Endothelial cell of umbilical vein (primary cell): ENCODE data around the gene KCNIP3. TPM values are rescaled to one million over a fixed set of nuclear protein-coding genes. Genes with fewer than 3 reads are reported as not detected.

Experiments
- BruUV-seq: library from RNA; stranded (reverse); fragments of 400-500 nt; replicated peaks from 2 replicates; lab custom pipeline; 2021; lab: Mats Ljungman, UMichigan
- CTCF ChIA-PET: fragments of 300-600, 350-600 bp; sonication (Branson Sonifier 250); formaldehyde crosslinking; loops from one replicate; lab custom pipeline; 2021; ENCODE audit warnings: antibody characterized with exemption, inconsistent platforms; lab: Charles Lee
- POLR2A ChIA-PET: fragments of 300-600, 350-600 bp; sonication (Branson Sonifier 250); formaldehyde crosslinking; loops from one replicate; lab custom pipeline; 2021; ENCODE audit warnings: antibody characterized with exemption, inconsistent platforms; lab: Charles Lee
- DNase-seq: peaks from one replicate; pipeline ENCODE4 v3.0.0-alpha.2; 2011; ENCODE audit warnings: low read depth, low spot score
- FAIRE-seq: peaks from 2 replicates; lab custom pipeline; 2011; peaks lifted over from hg19 to GRCh38; lab: Jason Lieb, UNC
- H2AFZ ChIP-seq: 2 replicates; pipeline ENCODE4 v1.6.0; 2012; ENCODE audit warnings: low read depth, low read length, control low read depth, inconsistent platforms
- H3K27ac ChIP-seq: 2 replicates; pipeline ENCODE4 v1.5.1; 2011; ENCODE audit warnings: low read depth, mild to moderate bottlenecking, control low read depth, low read length, moderate library complexity; ENCODE audit not compliant: insufficient read depth
- H3K27me3 ChIP-seq, 2 experiments: 2 replicates each; pipeline versions ENCODE4 v1.6.0 to v1.6.1; 2011; ENCODE audit warnings: low read length in 2 of 2, mixed read lengths in 1 of 2; ENCODE audit not compliant: control insufficient read depth in 2 of 2, insufficient read depth in 2 of 2
- H3K36me3 ChIP-seq, 2 experiments: 2 replicates in 1 of 2; 3 replicates in 1 of 2; pipeline ENCODE4 v1.5.1; 2011; ENCODE audit warnings: low read length in 2 of 2, mild to moderate bottlenecking in 1 of 2, moderate library complexity in 1 of 2; ENCODE audit not compliant: control insufficient read depth in 2 of 2, insufficient read depth in 2 of 2; ENCODE audit errors: extremely low read depth in 1 of 2
- H3K4me1 ChIP-seq: 3 replicates; pipeline ENCODE4 v1.5.1; 2011; ENCODE audit warnings: mild to moderate bottlenecking, low read length; ENCODE audit not compliant: control insufficient read depth, insufficient read depth; ENCODE audit errors: extremely low read depth
- H3K4me2 ChIP-seq: 2 replicates; pipeline ENCODE4 v1.6.1; 2011; ENCODE audit warnings: low read length, control low read depth, mixed read lengths; ENCODE audit not compliant: insufficient read depth
- H3K4me3 ChIP-seq, 3 experiments: fragments of 200-600 bp in 1 of 3; sonication (generic), shearing (Covaris generic) in 1 of 3; replicated peaks in 1 of 3; 2 replicates each; pipeline ENCODE4 v1.5.1; 2011 to 2016; ENCODE audit warnings: control low read depth in 3 of 3, low read length in 3 of 3, mild to moderate bottlenecking in 2 of 3, inconsistent platforms in 1 of 3, low read depth in 1 of 3, moderate library complexity in 1 of 3; ENCODE audit not compliant: insufficient read depth in 1 of 3
- H3K79me2 ChIP-seq: 2 replicates; pipeline ENCODE4 v1.6.0; 2012; ENCODE audit warnings: low read length, inconsistent platforms; ENCODE audit not compliant: control insufficient read depth, insufficient read depth
- H3K9ac ChIP-seq: replicated peaks from 2 replicates; pipeline ENCODE3; 2011; ENCODE audit warnings: low read length, control low read depth; ENCODE audit not compliant: insufficient read depth; ENCODE audit errors: extremely low read depth
- H3K9me1 ChIP-seq: replicated peaks from 3 replicates; pipeline ENCODE4 v1.6.0; 2011; ENCODE audit warnings: mild to moderate bottlenecking, low read length; ENCODE audit not compliant: control insufficient read depth, insufficient read depth; ENCODE audit errors: extremely low read depth
- H3K9me3 ChIP-seq: replicated peaks from 2 replicates; pipeline ENCODE4 v1.5.1; 2012; ENCODE audit warnings: low read length, inconsistent platforms; ENCODE audit not compliant: control insufficient read depth, insufficient read depth
- H4K20me1 ChIP-seq: replicated peaks from 2 replicates; pipeline ENCODE3; 2011; ENCODE audit warnings: mild to moderate bottlenecking, low read length; ENCODE audit not compliant: control insufficient read depth, insufficient read depth; ENCODE audit errors: extremely low read depth
- EZH2 ChIP-seq: IDR thresholded peaks from 2 replicates; pipeline ENCODE4 v1.6.1; 2012; ENCODE audit warnings: borderline replicate concordance, low read depth, mild to moderate bottlenecking, moderate library complexity, low read length, inconsistent platforms; ENCODE audit not compliant: severe bottlenecking
- FOS ChIP-seq: IDR thresholded peaks from 2 replicates; pipeline ENCODE4 v1.6.1; 2011; ENCODE audit warnings: mild to moderate bottlenecking, low read length, moderate library complexity, borderline replicate concordance; ENCODE audit not compliant: insufficient read depth
- GATA2 ChIP-seq: IDR thresholded peaks from 2 replicates; pipeline ENCODE4 v1.7.0; 2011; ENCODE audit warnings: low read depth, mild to moderate bottlenecking, moderate library complexity, mixed read lengths, low read length; ENCODE audit not compliant: insufficient read length, insufficient read depth
- JUN ChIP-seq: IDR thresholded peaks from 2 replicates; pipeline ENCODE4 v1.6.1; 2011; ENCODE audit warnings: borderline replicate concordance, low read depth; ENCODE audit not compliant: insufficient read length, insufficient read depth
- MYC ChIP-seq: IDR thresholded peaks from one replicate; pipeline ENCODE4 v1.6.1; 2011; ENCODE audit warnings: mild to moderate bottlenecking, low read depth, low read length
- POLR2A ChIP-seq: IDR thresholded peaks from 2 replicates; pipeline ENCODE4 v1.6.1; 2012; ENCODE audit warnings: low read depth, mild to moderate bottlenecking, control low read depth, low read length
- POLR2AphosphoS5 ChIP-seq: IDR thresholded peaks from 2 replicates; pipeline ENCODE4 v1.6.1; 2012; ENCODE audit warnings: low read depth, mild to moderate bottlenecking, control low read depth, low read length, moderate library complexity; ENCODE audit not compliant: insufficient read depth
- dilution Hi-C: fragments of 300-500 bp; cut with MboI; formaldehyde crosslinking; loops from one replicate; pipeline ENCODE4 v1.15.0; 2019; ENCODE audit warnings: low sequenced_read_pairs; ENCODE audit not compliant: extremely low pct_ligation_motif_present
- intact Hi-C: fragments of 100-400 bp; cut with micrococcal nuclease; formaldehyde crosslinking; loops from one replicate; pipeline ENCODE4 v1.10.0; 2022
- polyA plus RNA-seq, 4 experiments: library from polyadenylated mRNA; depleted of rRNA in 3 of 4; stranded (reverse) in 3 of 4; unstranded in 1 of 4; fragments of >200 nt; gene quantifications; 2 replicates each; pipeline versions ENCODE4 v1.2.1 to v1.2.3, GENCODE V29; 2011 to 2012; ENCODE audit warnings: missing spikeins in 1 of 4
- total RNA-seq: library from RNA; stranded (reverse); gene quantifications from 2 replicates; pipeline ENCODE4 v1.2.3, GENCODE V29; 2021
- TF ChIP-seq, protein P1 (sequence below), 2 donors: IDR thresholded peaks; 1 replicate in 1 of 2; 2 replicates in 1 of 2; pipeline ENCODE4 v1.5.1; 2011; ENCODE audit warnings: low read length in 2 of 2, mild to moderate bottlenecking in 2 of 2, moderate library complexity in 2 of 2, control low read depth in 1 of 2, inconsistent platforms in 1 of 2, low read depth in 1 of 2; ENCODE audit not compliant: insufficient read depth in 1 of 2; ENCODE audit errors: extremely low read depth in 1 of 2
- TF ChIP-seq, protein P2 (sequence below): IDR thresholded peaks from 2 replicates; pipeline ENCODE4 v1.6.1; 2011; ENCODE audit not compliant: insufficient read depth, insufficient read length

The KCNIP3 gene
- total and polyA plus RNA-seq, 2 donors (not counting 3 experiments of a cell fraction or from before 2014, with no cell fraction given) = 0.12 to 0.62 TPM

DNA sequence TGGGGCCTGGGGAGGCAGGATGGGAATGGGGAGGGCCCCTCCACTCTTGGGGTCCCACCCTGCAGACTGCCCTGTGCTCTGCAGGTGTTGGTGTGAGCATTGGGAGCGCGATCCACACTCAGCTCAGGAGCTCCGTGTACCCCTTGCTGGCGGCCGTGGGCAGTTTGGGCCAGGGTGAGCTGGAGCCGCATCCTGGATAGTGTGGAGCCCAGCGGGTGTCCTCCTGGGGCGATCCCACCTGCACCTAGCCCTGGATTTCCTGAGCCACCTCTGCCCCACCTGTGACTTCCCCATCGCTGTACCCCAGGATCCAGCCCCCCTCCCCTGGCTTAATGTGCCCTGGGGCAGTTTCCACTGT lies 20.3 kb upstream of the KCNIP3 start:
- intact Hi-C loops (no loop called here), dilution Hi-C loops (no loop called here)
- FAIRE-seq = no peak
- no peak overlapping the region for H3K9ac ChIP-seq
- no peaks in the 10 kb centered on the region for H4K20me1 ChIP-seq
- H3K9me1 ChIP-seq = no peaks in the 10 kb centered on the region
- H3K4me1 ChIP-seq = no peaks in the 10 kb centered on the region
- H3K4me2 ChIP-seq = no peak overlapping the region
- no peak overlapping the region for H2AFZ ChIP-seq
- POLR2A ChIA-PET = no interaction called here
- H3K79me2 ChIP-seq = no peaks in the 10 kb centered on the region
- H3K27ac ChIP-seq = no peak overlapping the region
- no peaks in the 10 kb centered on the region for H3K27me3 ChIP-seq
- CTCF ChIA-PET = no interaction called here
- no peak overlapping the region for H3K4me3 ChIP-seq
- no peaks in the 10 kb centered on the region for H3K36me3 ChIP-seq
- H3K9me3 ChIP-seq = no peaks in the 10 kb centered on the region
- no peak for DNase-seq
- no peak for TF ChIP-seq POLR2AphosphoS5
- no peak for TF ChIP-seq JUN
- TF ChIP-seq POLR2A = no peak
- no peak for TF ChIP-seq FOS
- TF ChIP-seq, protein P1, sequence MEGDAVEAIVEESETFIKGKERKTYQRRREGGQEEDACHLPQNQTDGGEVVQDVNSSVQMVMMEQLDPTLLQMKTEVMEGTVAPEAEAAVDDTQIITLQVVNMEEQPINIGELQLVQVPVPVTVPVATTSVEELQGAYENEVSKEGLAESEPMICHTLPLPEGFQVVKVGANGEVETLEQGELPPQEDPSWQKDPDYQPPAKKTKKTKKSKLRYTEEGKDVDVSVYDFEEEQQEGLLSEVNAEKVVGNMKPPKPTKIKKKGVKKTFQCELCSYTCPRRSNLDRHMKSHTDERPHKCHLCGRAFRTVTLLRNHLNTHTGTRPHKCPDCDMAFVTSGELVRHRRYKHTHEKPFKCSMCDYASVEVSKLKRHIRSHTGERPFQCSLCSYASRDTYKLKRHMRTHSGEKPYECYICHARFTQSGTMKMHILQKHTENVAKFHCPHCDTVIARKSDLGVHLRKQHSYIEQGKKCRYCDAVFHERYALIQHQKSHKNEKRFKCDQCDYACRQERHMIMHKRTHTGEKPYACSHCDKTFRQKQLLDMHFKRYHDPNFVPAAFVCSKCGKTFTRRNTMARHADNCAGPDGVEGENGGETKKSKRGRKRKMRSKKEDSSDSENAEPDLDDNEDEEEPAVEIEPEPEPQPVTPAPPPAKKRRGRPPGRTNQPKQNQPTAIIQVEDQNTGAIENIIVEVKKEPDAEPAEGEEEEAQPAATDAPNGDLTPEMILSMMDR (IDR thresholded peaks at IDR 0.05; ENCODE audit: extremely low read depth in 1 of 2, insufficient read depth in 1 of 2, low read depth in 1 of 2, low read length in 2 of 2) = no peak
- no peak for TF ChIP-seq GATA2
- TF ChIP-seq, protein P2, sequence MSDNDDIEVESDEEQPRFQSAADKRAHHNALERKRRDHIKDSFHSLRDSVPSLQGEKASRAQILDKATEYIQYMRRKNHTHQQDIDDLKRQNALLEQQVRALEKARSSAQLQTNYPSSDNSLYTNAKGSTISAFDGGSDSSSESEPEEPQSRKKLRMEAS = no peak
- TF ChIP-seq EZH2 = no peak
- TF ChIP-seq MYC = no peak
- BruUV-seq = no TSS peak
